NCI-H82 treated with DMSO at 0.1 percent for 48 hours (cell line): ENCODE measurements around the gene IQSEC3.
A peak's percentile ranks its signal among the peaks of the same experiment; 100 is the strongest.
"Not testable (repeated sequence)": the region's sequence is repeated elsewhere in the genome, so short reads cannot be mapped to it uniquely, and the experiment has no call there.

ENCODE experiments used
- DNase-seq: peaks from one replicate; lab custom pipeline; 2025; ENCODE audit not compliant: unreplicated experiment; lab: John Stamatoyannopoulos, UW

Gene IQSEC3

DNA sequence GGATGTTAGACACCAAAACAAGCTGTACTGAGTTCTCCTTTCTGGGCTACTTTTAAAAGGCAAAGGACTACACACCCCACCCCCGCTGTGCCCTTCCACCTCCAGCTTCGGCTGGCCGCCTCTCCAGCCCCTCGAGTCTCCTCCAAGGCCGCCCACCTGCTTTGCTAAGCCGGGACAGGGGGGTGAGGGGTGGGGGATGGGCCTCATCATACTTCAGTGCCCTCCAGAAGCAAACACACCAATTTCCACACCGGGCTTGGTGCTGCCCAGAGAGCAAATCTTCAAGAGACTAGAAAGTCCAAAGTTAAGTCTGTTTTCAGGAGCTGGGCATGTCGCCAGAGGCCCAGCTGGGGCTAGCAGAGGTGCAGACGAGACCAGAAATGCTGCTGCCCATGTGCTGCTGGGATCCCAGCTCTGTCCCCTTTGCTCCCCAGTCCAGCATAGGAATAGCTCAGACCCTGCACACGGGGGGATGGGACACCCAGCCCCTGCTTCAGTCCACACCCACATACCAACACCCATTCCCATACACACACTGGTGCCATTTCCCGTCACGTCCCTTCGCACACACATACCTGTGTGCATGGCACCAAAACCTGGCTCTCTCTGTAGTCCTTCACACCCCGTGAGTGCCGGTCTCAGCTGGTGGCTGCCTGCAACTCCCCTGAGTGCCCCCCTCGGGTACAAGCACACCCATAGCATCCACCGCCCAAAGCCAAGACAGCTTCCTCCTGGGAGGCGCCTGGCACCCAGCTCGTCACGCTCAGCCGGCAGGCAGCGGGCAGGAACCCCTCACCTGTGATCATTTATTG lies 146.4 kb downstream of the IQSEC3 start:
- no peak for DNase-seq

- no peak for DNase-seq
Observed at GRCh38 chr12:213527-213932, 147.0 kb downstream of the IQSEC3 start.

DNA sequence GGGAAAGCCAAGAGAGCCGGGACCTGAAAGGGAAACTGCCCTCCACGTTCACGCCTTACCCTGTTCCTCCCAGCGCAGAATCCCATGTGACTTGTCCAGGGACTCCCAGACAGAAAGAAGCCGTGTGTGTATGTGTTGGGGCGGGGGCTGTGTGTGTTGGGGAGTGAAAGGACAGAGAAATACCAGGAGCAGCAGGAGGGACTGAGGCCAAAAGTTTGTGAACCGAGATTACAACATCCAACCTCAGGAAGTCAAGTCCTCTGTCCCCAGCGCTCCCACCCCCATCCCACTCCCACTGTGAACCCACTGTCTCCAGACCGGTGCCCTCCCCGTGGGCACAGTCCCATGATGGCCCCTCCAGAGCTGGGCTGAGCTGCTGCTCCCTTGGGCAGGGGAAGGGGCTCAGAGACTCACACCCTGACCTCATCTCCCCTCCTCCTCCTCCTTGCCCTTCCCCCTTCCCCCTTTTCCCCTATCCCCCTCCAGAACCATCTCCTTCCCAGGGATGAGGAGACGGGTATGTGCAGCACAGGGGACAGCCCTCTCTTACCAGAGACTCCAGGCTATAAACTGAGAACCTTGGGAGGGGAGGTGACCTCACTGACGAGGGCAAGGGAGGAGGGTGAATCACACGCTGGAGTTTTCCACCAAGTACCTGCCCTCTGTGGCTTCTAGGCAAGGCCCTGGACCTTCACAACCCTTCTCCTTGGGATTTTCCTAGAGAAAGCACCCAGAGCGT lies 147.6 kb downstream of the IQSEC3 start, which contains the start of gene SLC6A12:
Gene SLC6A12, minus strand, starts transcription at position 155 of the 739 bp plus-strand sequence. CDS start 4,171 bp downstream, outside the sequence.
- DNase-seq = no peak

DNA sequence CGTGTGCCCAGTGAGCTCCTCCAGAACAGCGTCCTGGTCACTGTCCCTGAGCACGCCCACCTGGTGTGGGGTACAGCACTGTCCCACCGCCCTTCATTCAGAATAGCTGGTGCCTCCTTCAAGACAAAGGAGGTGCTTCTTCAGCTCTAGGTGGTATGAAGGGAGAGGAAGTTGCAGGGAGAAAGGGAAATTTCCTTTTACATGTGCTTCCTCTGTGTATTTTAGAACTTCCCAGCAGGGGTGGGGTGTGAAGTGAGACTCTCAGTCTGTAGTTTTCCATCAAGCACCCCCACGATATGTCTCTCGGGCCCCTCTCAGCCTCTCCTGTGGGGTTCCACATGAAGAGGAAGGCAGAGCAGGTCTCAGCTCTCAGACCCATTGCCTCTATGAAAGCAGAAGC lies 148.5 kb downstream of the IQSEC3 start:
- DNase-seq = no peak

- not testable (repeated sequence) for DNase-seq
Observed at GRCh38 chr12:217029-217428, 150.5 kb downstream of the IQSEC3 start.

GRCh38 chr12:218221-218620 lies 151.7 kb downstream of the IQSEC3 start:
- no peak for DNase-seq

DNA sequence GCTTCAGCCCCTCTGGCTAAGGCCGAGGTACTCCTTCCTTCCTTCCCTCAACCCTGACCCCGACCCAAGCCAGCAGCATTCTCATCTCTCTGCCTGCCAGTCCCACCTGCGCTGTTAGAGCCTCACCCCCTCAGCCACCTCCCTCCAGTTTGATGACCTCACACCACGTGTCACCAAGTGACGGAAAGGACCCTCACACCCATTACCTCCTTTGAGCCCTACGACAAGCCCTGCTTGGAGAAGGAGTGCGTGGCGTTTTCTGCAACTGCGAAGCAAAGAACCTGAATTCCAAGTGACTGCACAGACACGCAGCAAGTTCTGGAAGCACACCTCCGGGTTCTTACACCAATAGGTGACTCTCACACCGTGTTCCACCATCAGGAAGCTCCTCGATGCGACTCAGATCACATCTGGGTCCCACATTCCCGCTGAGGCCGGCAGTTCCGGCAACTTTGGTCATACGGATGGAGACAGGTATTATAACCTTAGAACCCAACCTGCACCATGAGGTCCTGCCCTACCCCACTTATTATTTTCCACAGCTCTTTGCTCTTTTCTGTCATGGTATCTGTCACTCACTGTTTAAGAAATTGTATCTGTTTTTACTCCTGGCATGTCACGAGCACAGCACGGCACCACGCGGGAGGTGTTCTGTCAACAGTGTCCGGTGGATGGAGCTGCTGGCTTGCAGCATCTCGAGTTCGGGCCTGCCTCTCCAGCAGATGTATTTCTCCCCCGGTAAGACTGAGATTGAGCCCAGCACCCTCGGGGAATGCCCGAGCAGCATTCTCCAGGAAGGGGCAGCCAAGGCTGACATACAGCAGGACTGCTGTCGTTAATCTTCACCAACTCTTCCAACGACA lies 152.4 kb downstream of the IQSEC3 start:
- DNase-seq = no peak

DNA sequence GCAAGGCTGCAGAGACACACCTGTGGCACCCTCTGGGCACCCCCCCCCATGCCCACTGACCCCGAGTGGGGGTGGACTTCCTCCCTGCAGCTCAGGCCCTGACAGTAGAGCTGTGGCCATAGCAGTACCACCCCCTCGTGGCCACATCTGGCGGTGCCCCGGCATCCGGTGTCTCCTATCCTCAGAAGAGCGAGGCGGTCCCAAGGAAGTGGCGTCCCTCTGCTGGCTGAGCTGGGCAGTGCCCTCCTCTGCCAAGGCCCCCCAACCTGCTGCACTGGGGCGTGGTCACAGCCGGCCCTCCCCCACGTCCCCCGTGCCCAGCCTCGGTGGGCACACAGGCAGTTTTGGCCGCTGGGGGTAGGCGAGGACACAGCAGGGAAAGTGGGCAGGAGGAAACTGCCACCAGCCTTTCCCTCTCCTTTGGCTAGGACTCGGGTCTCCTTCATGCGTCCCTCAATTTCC lies 153.4 kb downstream of the IQSEC3 start:
- peak; percentile 28 for DNase-seq

DNA sequence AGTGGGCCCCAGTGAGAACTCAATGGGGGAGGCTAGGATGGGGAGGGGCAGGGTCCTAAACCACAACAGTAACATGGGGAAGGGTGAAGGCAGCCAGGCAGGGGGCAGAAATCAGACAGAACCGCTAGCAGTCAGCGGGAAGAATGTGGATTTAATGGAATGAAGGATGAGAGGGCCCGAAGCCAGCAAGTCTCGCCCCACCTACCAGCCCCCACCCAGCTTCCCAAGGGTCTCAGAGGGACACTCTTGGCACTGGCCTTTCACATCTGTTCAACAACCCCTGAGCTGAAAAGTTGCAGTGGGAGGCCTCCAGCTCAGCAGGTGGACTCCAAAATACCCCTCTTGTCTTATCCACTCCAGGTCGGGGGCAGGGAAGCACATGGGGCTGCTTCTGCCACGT lies 153.9 kb downstream of the IQSEC3 start:
- no peak for DNase-seq

DNA sequence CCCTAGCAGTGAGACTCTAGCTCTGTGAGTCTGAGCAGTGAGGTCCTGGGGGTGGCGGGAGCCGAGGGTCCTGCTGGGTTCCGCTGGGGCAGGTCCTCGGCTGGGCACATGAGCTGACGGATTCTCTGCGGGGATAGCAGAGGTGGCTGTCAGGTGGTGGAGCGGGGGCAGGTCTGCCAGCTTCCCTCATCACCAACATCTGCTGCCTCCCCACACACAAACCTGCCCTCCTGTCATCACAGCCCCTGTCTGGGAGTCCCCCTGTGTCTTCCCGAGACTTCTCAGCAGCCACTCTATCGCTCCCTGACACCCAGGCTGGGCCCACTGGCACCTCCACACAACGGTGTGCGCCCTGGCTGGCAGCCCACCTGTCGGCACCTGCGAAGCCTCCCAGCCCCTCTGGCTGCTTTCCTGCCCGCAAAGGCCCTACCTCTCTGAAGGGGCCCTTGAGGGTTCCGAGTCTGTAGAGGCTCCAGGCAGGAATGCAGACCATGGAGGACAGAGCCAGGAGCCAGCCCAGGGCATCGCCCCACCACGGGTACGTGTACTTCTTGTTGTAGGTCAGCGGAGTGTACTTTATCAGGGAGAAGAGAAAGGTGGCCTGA lies 154.5 kb downstream of the IQSEC3 start:
- DNase-seq = no peak

- DNase-seq = no peak
Observed at GRCh38 chr12:221736-222135, 155.2 kb downstream of the IQSEC3 start.

- no peak for DNase-seq
Observed at GRCh38 chr12:223841-224240, 157.3 kb downstream of the IQSEC3 start.

DNA sequence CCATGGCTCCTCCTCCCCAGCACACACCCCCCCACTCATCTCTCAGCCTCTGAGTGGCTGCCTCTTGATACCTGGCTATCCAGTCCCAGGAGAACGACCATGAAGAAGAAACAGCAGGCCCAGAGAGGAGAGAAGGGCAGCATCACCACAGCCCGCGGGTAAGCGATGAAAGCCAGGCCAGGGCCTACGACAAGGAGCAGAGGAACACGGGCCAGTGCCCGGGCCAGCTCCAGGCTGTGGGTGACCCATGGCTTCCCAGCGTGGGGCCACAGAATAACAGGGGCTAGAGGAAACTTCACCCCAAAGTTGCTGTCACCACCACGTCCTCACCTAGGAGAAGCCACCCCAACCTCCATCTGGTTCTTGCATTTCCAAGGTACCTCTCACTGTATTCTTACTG lies 157.8 kb downstream of the IQSEC3 start:
- no peak for DNase-seq

GRCh38 chr12:225012-225411 lies 158.4 kb downstream of the IQSEC3 start:
- DNase-seq = no peak

GRCh38 chr12:226401-226800 lies 159.8 kb downstream of the IQSEC3 start:
- DNase-seq = no peak

DNA sequence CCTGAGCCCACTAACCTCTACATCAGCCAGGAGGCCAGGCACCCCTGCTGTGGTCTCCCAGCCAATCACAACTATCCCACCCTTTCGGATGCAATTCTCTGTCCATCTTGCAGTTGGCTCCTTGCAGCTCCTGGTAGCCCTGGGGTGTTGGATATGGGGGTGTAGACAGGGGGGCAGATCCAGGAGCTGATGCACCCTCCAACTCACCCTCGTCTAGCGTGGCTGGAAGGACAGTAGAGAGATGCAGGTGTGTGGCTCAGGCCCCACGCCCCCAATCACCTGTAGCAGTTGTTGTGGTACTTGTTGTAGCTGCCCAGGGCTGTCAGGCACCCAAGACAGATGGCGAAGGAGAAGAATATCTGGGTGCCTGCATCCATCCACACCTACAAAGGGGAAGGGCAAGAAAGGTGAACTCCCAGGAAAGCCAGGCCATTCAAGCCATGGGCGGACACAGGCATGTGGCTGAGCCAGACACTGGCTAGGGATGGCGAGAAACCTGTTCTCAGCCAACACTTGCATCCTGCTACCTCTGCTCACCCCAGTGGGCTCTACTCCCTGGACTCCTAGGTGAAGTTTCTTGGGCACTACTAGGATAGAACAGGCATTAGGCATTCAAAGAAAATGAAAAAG lies 160.8 kb downstream of the IQSEC3 start:
- DNase-seq = no peak
